ENCODE measurements around the gene MYO9A.

The MYO9A gene

GRCh38 chr15:71781965-71782265, 336.0 kb downstream of the MYO9A start:
- no peak for DNase-seq (ENCODE audit: extremely low read depth, low read depth)
- no peak for TF ChIP-seq CTCF (IDR thresholded peaks at IDR 0.05; ENCODE audit: low read depth, low read length)

DNA sequence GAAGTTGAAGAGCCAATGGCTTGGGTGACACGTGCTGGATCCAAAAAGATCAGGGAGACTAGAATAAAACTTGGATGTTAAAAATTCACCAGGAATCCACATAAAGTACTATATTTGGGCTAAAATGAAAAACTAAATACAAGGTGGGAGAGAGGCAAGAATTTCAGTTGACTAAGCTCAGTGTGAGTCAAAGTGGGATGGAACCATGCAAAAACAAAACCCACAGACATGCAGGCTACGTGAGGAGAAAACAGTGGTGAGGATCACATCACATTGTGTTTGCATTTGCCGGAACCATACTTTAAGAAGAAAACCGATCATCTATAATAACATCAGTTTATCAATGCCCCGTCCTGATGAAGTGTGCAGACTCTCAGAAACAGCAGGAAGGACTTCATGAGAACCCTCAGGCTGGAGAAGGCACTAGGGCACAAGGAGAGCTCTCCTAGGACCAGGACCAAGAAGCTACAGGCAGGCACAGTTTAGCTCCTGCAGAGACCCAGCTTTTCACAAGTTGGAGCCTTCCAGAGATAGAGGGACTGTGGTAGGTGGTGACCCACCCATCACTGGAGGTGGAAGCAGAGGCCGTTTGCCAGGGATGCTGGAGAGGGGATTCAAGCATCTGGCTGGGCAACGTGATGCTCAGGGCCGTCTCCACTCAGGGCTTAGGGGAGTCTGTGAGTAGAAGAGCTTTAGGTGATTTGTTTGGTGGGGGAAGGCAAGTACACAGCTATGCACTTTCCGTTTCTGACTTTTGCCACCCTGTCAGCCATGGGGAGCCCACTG, 336.6 kb downstream of the MYO9A start:
- DNase-seq (ENCODE audit: extremely low read depth, low read depth) = no peak
- TF ChIP-seq CTCF (IDR thresholded peaks at IDR 0.05; ENCODE audit: low read depth, low read length) = no peak

GRCh38 chr15:71780115-71780976, 337.6 kb downstream of the MYO9A start:
- peak; percentile 75 for TF ChIP-seq CTCF (IDR thresholded peaks at IDR 0.05; ENCODE audit: low read depth, low read length)
- peak; percentile 32 for DNase-seq (ENCODE audit: extremely low read depth, low read depth)

DNA sequence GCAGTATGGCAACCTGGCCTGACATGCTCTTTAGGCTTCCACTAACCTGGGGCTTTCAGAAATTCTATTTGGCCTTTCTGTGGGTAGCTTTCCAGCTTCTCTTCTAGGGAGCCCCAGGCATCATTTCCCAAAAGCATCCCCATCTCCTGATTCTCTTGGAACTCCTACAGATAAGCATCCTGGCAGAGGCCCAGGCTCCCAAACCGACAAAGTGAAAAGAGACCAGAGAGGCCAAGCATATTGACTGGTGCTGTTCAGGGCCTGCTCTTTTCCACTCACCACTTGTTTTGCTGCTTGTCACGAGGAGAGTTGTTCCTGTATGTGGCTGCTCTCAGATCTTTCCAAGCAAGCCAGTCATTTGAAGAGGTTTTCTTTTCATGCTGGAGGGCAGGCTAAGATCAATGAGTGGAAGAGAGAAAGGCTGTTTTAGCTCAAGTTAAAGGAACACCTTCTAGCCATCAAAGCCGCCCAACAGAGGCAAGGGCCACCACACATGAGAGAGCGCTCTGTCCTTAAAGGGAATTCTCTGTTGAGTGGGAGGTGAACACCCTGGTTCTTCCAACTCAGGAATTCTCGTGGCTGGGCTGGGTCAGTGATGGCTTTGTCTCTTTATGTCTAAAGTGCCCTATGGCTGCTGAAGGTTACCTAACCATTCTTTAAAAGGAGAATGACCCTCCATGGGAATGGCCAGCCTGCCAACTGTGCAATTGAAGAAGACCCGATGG, 338.7 kb downstream of the MYO9A start:
- DNase-seq (ENCODE audit: extremely low read depth, low read depth) = no peak
- no peak for TF ChIP-seq CTCF (IDR thresholded peaks at IDR 0.05; ENCODE audit: low read depth, low read length)

DNA sequence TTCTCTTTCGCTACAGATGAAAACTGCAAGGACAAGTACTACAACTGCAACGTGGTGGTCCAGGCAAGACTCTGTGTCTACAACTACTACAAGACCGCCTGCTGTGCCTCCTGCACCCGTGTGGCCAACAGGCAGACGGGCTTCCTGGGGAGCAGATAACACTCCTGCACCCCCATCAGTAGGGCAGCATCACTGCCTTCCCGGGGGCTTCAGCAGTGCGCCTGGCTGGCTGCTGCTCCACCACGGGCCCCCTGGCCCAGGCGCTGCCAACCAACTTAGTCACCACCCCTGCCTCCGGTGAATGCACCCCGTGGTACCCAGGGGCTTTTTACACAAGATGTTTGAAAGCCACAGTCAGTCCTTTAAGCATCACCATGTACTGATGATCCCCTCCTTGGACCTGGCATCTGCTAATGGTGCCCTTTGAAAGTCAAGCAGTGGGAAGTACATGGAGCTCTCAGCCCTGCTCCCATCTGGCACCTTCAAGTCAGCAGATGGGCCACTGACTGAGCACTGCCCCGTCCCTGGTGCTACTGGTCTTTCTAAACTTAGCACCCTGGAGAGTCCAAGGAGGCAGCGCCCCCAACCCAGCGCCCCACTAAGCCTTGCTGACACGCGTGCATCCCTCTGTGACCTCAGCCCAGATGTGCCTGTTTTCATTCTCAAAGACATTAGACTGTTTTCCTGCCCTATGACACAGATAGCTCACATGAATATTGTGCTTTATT, 340.6 kb downstream of the MYO9A start:
- no peak for DNase-seq (ENCODE audit: extremely low read depth, low read depth)
- no peak for TF ChIP-seq CTCF (IDR thresholded peaks at IDR 0.05; ENCODE audit: low read depth, low read length)

DNA sequence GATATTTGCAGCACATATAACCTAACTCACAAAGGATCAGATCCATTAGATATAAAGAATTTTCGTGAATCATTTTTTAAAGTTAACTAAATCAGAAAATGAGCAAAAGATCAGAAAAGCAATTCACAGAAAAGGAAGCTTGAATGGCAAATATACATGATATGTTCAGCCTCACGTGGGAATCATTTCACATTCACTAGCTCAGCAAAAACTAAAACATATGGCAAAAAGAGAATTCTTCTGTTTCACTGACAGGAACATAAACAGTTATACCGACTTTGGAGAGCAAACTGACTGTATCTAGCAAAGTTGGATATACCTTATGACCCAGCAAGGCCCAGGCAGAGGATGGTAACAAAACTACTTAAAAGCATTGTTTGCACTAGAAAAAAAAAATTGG, 341.6 kb downstream of the MYO9A start:
- TF ChIP-seq CTCF (IDR thresholded peaks at IDR 0.05; ENCODE audit: low read depth, low read length) = no peak
- no peak for DNase-seq (ENCODE audit: extremely low read depth, low read depth)
